Neural progenitor cell (in vitro differentiated cells): ENCODE data around the gene SMAD4. TPM values are rescaled to one million over a fixed set of nuclear protein-coding genes. Genes with fewer than 3 reads are reported as not detected.

ENCODE experiments used
- DNase-seq: peaks from one replicate; pipeline ENCODE4 v3.0.0-alpha.2; 2016; ENCODE audit warnings: low spot score
- H2AFZ ChIP-seq: fragments of 200-600 bp; sonication (generic); replicated peaks from 2 replicates; pipeline ENCODE4 v1.6.1; 2016; ENCODE audit warnings: antibody characterized with exemption
- H3F3A ChIP-seq: fragments of 200-600 bp; sonication (generic); 2 replicates; pipeline ENCODE4 v1.6.1; 2016; ENCODE audit warnings: antibody characterized with exemption, low read depth
- H3K27ac ChIP-seq: fragments of 200-600 bp; sonication (generic); 2 replicates; pipeline ENCODE4 v1.5.1; 2016; ENCODE audit warnings: mild to moderate bottlenecking
- H3K27me3 ChIP-seq: fragments of 200-600 bp; sonication (generic); 2 replicates; pipeline ENCODE4 v1.6.1; 2016; ENCODE audit warnings: mild to moderate bottlenecking, moderate library complexity
- H3K36me3 ChIP-seq: fragments of 200-600 bp; sonication (generic); 2 replicates; pipeline ENCODE4 v1.5.1; 2016
- H3K4me1 ChIP-seq: fragments of 200-600 bp; sonication (generic); 2 replicates; pipeline ENCODE4 v1.6.1; 2016; ENCODE audit warnings: mixed run types
- H3K4me2 ChIP-seq: fragments of 200-600 bp; sonication (generic); 2 replicates; pipeline ENCODE4 v1.6.1; 2016
- H3K4me3 ChIP-seq: fragments of 200-600 bp; sonication (generic); 2 replicates; pipeline ENCODE4 v1.5.1; 2016
- H3K79me2 ChIP-seq: fragments of 200-600 bp; sonication (generic); 2 replicates; pipeline ENCODE4 v1.6.1; 2016; ENCODE audit warnings: low read depth
- H3K9ac ChIP-seq: fragments of 200-600 bp; sonication (generic); 2 replicates; pipeline ENCODE4 v1.6.1; 2016
- H3K9me3 ChIP-seq: fragments of 200-600 bp; sonication (generic); 2 replicates; pipeline ENCODE4 v1.5.1; 2016; ENCODE audit warnings: low read depth
- H4K20me1 ChIP-seq: fragments of 200-600 bp; sonication (generic); 2 replicates; pipeline ENCODE4 v1.6.1; 2016; ENCODE audit warnings: low read depth
- H3K27ac Mint-ChIP-seq: 3 replicates; pipeline ENCODE4 v1.8.0; 2021; ENCODE audit warnings: mixed read lengths
- H3K27me3 Mint-ChIP-seq: 2 replicates; pipeline ENCODE4 v1.8.0; 2022; ENCODE audit warnings: low read depth, mild to moderate bottlenecking, inconsistent platforms, moderate library complexity, mixed read lengths; ENCODE audit not compliant: insufficient read depth
- H3K36me3 Mint-ChIP-seq: 3 replicates; pipeline ENCODE4 v1.8.0; 2021; ENCODE audit warnings: mixed read lengths
- H3K4me1 Mint-ChIP-seq: 3 replicates; pipeline ENCODE4 v1.8.0; 2021; ENCODE audit warnings: mixed read lengths
- H3K4me3 Mint-ChIP-seq: 3 replicates; pipeline ENCODE4 v1.8.0; 2021; ENCODE audit warnings: mild to moderate bottlenecking, moderate library complexity, mixed read lengths
- H3K9me3 Mint-ChIP-seq: 3 replicates; pipeline ENCODE4 v1.8.0; 2020; ENCODE audit warnings: mixed read lengths
- EZH2 ChIP-seq: fragments of 200-600 bp; sonication (generic); IDR thresholded peaks from 2 replicates; pipeline ENCODE4 v1.6.1; 2017; ENCODE audit warnings: antibody characterized with exemption, mild to moderate bottlenecking, moderate library complexity
- EZH2phosphoT487 ChIP-seq: fragments of 200-600 bp; sonication (generic); IDR thresholded peaks from 2 replicates; pipeline ENCODE4 v1.6.1; 2017; ENCODE audit warnings: antibody characterized with exemption
- total RNA-seq: library from RNA; depleted of rRNA; stranded (reverse); fragments of >200 nt; gene quantifications from 2 replicates; pipeline ENCODE4 v1.2.3, GENCODE V29; 2015; ENCODE audit warnings: low replicate concordance
- TF ChIP-seq, protein P1 (sequence below): fragments of 200-600 bp; sonication (generic); IDR thresholded peaks from 2 replicates; pipeline ENCODE4 v1.5.1; 2017; ENCODE audit warnings: antibody characterized with exemption, mild to moderate bottlenecking

Gene SMAD4
- total RNA-seq, 1 donor from 2014 or later: 310 TPM

GRCh38 chr18:51051105-51051712 is 21.2 kb downstream of the SMAD4 start:
- H3K4me1 Mint-ChIP-seq: no peaks in the 10 kb centered on the region
- H3K4me1 ChIP-seq: no peaks in the 10 kb centered on the region
- no peaks in the 10 kb centered on the region for H3K9me3 Mint-ChIP-seq
- no peak overlapping the region for H3K4me2 ChIP-seq
- H3K9ac ChIP-seq: no peak overlapping the region
- H3K27ac ChIP-seq: no peak overlapping the region
- DNase-seq: peak; percentile 81
- no peaks in the 10 kb centered on the region for H3K27me3 ChIP-seq
- TF ChIP-seq EZH2: no peak
- TF ChIP-seq, protein P1, sequence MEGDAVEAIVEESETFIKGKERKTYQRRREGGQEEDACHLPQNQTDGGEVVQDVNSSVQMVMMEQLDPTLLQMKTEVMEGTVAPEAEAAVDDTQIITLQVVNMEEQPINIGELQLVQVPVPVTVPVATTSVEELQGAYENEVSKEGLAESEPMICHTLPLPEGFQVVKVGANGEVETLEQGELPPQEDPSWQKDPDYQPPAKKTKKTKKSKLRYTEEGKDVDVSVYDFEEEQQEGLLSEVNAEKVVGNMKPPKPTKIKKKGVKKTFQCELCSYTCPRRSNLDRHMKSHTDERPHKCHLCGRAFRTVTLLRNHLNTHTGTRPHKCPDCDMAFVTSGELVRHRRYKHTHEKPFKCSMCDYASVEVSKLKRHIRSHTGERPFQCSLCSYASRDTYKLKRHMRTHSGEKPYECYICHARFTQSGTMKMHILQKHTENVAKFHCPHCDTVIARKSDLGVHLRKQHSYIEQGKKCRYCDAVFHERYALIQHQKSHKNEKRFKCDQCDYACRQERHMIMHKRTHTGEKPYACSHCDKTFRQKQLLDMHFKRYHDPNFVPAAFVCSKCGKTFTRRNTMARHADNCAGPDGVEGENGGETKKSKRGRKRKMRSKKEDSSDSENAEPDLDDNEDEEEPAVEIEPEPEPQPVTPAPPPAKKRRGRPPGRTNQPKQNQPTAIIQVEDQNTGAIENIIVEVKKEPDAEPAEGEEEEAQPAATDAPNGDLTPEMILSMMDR: peak; percentile 89
- H2AFZ ChIP-seq: no peak overlapping the region
- H3K36me3 Mint-ChIP-seq: peaks cover 36% of the 10 kb centered on the region
- H3K27me3 Mint-ChIP-seq: no peaks in the 10 kb centered on the region
- peaks cover 31% of the 10 kb centered on the region for H4K20me1 ChIP-seq
- peaks cover 29% of the 10 kb centered on the region for H3K36me3 ChIP-seq
- no peak overlapping the region for H3K4me3 Mint-ChIP-seq
- peaks cover 93% of the 10 kb centered on the region for H3K79me2 ChIP-seq
- no peaks in the 10 kb centered on the region for H3K9me3 ChIP-seq
- H3F3A ChIP-seq: peaks cover 32% of the 10 kb centered on the region
- H3K27ac Mint-ChIP-seq: no peak overlapping the region
- H3K4me3 ChIP-seq: no peak overlapping the region

GRCh38 chr18:51053814-51054213 is 23.8 kb downstream of the SMAD4 start:
- Histone ChIP-seq H3K79me2 (peaks cover 76% of the 10 kb centered on the region), H2AFZ (no peak overlapping the region), H3K4me1 (no peaks in the 10 kb centered on the region), H4K20me1 (peaks cover 21% of the 10 kb centered on the region), H3K9me3 (no peaks in the 10 kb centered on the region), H3F3A (peaks cover 17% of the 10 kb centered on the region), H3K27ac (no peak overlapping the region), H3K4me3 (no peak overlapping the region), H3K27me3 (no peaks in the 10 kb centered on the region), H3K4me2 (no peak overlapping the region), H3K36me3 (peaks cover 25% of the 10 kb centered on the region), H3K9ac (no peak overlapping the region)
- H3K4me1 Mint-ChIP-seq: no peaks in the 10 kb centered on the region
- H3K36me3 Mint-ChIP-seq: peaks cover 34% of the 10 kb centered on the region
- no peaks in the 10 kb centered on the region for H3K9me3 Mint-ChIP-seq
- no peak for DNase-seq
- H3K27ac Mint-ChIP-seq: no peak overlapping the region
- no peaks in the 10 kb centered on the region for H3K27me3 Mint-ChIP-seq
- H3K4me3 Mint-ChIP-seq: no peak overlapping the region
- TF ChIP-seq, protein P1: no peak
- TF ChIP-seq EZH2phosphoT487 (no peak), EZH2 (no peak)

GRCh38 chr18:51054764-51055163 is 24.8 kb downstream of the SMAD4 start:
- TF ChIP-seq EZH2 (no peak), EZH2phosphoT487 (no peak)
- TF ChIP-seq, protein P1: no peak
- no peaks in the 10 kb centered on the region for H3K4me1 ChIP-seq
- H3K27ac ChIP-seq: no peak overlapping the region
- H3K27me3 Mint-ChIP-seq: no peaks in the 10 kb centered on the region
- H3K9me3 ChIP-seq: no peaks in the 10 kb centered on the region
- no peak overlapping the region for H3K4me3 Mint-ChIP-seq
- no peak overlapping the region for H3K4me3 ChIP-seq
- no peaks in the 10 kb centered on the region for H3K4me1 Mint-ChIP-seq
- H3K9me3 Mint-ChIP-seq: no peaks in the 10 kb centered on the region
- H4K20me1 ChIP-seq: peaks cover 18% of the 10 kb centered on the region
- H3K27me3 ChIP-seq: no peaks in the 10 kb centered on the region
- H3K79me2 ChIP-seq: peaks cover 70% of the 10 kb centered on the region
- H3K36me3 Mint-ChIP-seq: peaks cover 32% of the 10 kb centered on the region
- no peak overlapping the region for H3K4me2 ChIP-seq
- no peak overlapping the region for H2AFZ ChIP-seq
- peaks cover 24% of the 10 kb centered on the region for H3K36me3 ChIP-seq
- DNase-seq: no peak
- no peak overlapping the region for H3K27ac Mint-ChIP-seq
- peaks cover 8% of the 10 kb centered on the region for H3F3A ChIP-seq
- H3K9ac ChIP-seq: no peak overlapping the region
